ENCODE measurements around the gene PLA2G2E. TPM values are rescaled to one million over a fixed set of nuclear protein-coding genes. Genes with fewer than 3 reads are reported as not detected.
"Not testable (repeated sequence)": the region's sequence is repeated elsewhere in the genome, so short reads cannot be mapped to it uniquely, and the experiment has no call there.

The PLA2G2E gene
- total RNA-seq, 4 donors from 2014 or later, result not detected

- Histone ChIP-seq H3K36me3 (no peaks in the 10 kb centered on the region), H3K9me3 (no peaks in the 10 kb centered on the region), H3K4me3 (no peak overlapping the region), H3K27ac (no peak overlapping the region), H3K27me3 (no peaks in the 10 kb centered on the region), H3K4me1 (no peaks in the 10 kb centered on the region)
- TF ChIP-seq, protein P1, sequence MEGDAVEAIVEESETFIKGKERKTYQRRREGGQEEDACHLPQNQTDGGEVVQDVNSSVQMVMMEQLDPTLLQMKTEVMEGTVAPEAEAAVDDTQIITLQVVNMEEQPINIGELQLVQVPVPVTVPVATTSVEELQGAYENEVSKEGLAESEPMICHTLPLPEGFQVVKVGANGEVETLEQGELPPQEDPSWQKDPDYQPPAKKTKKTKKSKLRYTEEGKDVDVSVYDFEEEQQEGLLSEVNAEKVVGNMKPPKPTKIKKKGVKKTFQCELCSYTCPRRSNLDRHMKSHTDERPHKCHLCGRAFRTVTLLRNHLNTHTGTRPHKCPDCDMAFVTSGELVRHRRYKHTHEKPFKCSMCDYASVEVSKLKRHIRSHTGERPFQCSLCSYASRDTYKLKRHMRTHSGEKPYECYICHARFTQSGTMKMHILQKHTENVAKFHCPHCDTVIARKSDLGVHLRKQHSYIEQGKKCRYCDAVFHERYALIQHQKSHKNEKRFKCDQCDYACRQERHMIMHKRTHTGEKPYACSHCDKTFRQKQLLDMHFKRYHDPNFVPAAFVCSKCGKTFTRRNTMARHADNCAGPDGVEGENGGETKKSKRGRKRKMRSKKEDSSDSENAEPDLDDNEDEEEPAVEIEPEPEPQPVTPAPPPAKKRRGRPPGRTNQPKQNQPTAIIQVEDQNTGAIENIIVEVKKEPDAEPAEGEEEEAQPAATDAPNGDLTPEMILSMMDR (IDR thresholded peaks at IDR 0.05), result no peak
- TF ChIP-seq POLR2A (IDR thresholded peaks at IDR 0.05), result no peak
- DNase-seq, result no peak
These were observed 17.2 kb upstream of the PLA2G2E start for GRCh38 chr1:19940486-19941205.

DNA sequence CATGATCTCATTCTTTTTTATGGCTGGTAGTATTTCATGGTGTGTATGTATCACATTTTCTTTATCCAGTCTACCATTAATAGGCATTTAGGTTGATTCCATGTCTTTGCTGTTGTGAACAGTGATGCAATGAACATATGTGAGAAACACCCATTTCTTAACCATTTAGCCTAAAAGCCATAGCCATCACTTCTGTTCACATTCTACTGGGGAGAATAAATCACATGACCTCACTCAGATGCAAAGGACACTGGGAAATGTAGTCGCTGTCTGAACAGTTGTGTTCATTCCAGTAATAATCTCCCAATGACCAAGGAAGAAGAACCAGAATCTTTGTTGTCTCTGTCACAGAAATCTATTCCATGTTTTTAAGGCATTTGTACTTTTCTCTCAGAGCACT is 15.1 kb upstream of the PLA2G2E start:
- no peak for TF ChIP-seq POLR2A (IDR thresholded peaks at IDR 0.05)
- TF ChIP-seq, protein P1 (IDR thresholded peaks at IDR 0.05), result no peak
- no peak for DNase-seq
- H3K27me3 ChIP-seq, result no peaks in the 10 kb centered on the region
- H3K36me3 ChIP-seq, result no peaks in the 10 kb centered on the region
- no peak overlapping the region for H3K27ac ChIP-seq
- H3K4me1 ChIP-seq, result no peaks in the 10 kb centered on the region
- H3K9me3 ChIP-seq, result no peaks in the 10 kb centered on the region
- no peak overlapping the region for H3K4me3 ChIP-seq

- Histone ChIP-seq H3K4me3 (no peak overlapping the region), H3K4me1 (no peaks in the 10 kb centered on the region), H3K36me3 (no peaks in the 10 kb centered on the region), H3K9me3 (peaks cover 0 to 14% (median 3%) of the 10 kb centered on the region in 4 donors), H3K27ac (no peak overlapping the region), H3K27me3 (no peaks in the 10 kb centered on the region)
- TF ChIP-seq POLR2A (IDR thresholded peaks at IDR 0.05), result no peak
- TF ChIP-seq, protein P1 (IDR thresholded peaks at IDR 0.05), result no peak
- no peak for DNase-seq
These were observed 12.8 kb upstream of the PLA2G2E start for GRCh38 chr1:19936061-19936750.

DNA sequence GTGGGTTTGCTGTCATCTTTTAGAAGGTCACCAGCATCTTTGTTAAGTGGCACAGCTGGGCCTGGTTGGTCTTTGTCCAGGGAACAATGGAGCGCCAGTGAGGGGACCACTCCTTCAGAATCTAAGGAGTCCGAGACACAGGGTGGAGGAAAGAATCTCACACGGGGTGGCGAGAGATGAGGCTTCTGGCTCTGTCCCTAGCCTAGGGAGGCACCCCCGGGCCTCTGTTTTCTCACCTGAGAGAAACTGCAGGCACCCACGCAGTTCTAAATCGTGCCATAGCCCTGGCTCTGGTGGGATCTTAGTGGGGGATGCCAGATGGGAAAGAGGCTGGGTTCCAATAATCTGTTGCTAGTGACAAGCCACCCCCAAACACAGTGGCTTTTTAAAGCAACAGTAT is 10.9 kb upstream of the PLA2G2E start:
- no peaks in the 10 kb centered on the region for H3K27me3 ChIP-seq
- H3K4me1 ChIP-seq, result no peaks in the 10 kb centered on the region
- no peaks in the 10 kb centered on the region for H3K36me3 ChIP-seq
- TF ChIP-seq, protein P1 (IDR thresholded peaks at IDR 0.05), result no peak
- no peak for TF ChIP-seq POLR2A (IDR thresholded peaks at IDR 0.05)
- no peak overlapping the region for H3K4me3 ChIP-seq
- H3K27ac ChIP-seq, result no peak overlapping the region
- peaks cover 0 to 18% (median 4%) of the 10 kb centered on the region in 4 donors for H3K9me3 ChIP-seq
- no peak for DNase-seq

GRCh38 chr1:19932866-19933265 is 9.4 kb upstream of the PLA2G2E start:
- H3K4me3 ChIP-seq, result no peak overlapping the region
- H3K4me1 ChIP-seq, result no peaks in the 10 kb centered on the region
- H3K9me3 ChIP-seq, result peaks cover 0 to 18% (median 4%) of the 10 kb centered on the region in 4 donors
- H3K27ac ChIP-seq, result no peak overlapping the region
- no peak for DNase-seq
- TF ChIP-seq, protein P1 (IDR thresholded peaks at IDR 0.05), result no peak
- no peak for TF ChIP-seq POLR2A (IDR thresholded peaks at IDR 0.05)
- no peaks in the 10 kb centered on the region for H3K36me3 ChIP-seq
- no peaks in the 10 kb centered on the region for H3K27me3 ChIP-seq

GRCh38 chr1:19927130-19927421 is 3.7 kb upstream of the PLA2G2E start:
- not testable (repeated sequence) for H3K4me3 ChIP-seq, H3K4me1 ChIP-seq, DNase-seq, H3K36me3 ChIP-seq, H3K27me3 ChIP-seq, H3K27ac ChIP-seq
- H3K9me3 ChIP-seq, result peaks cover 0 to 12% (median 4%) of the 10 kb centered on the region in 4 donors

All from Peyer's patch (tissue), 4 donors.